ENCODE results near the gene USP6NL.

USP6NL gene

GRCh38 chr10:11548065-11548767, 63.2 kb downstream of the USP6NL start:
- no peak for DNase-seq

GRCh38 chr10:11546581-11546980, 64.9 kb downstream of the USP6NL start:
- no peak for DNase-seq

- no peak for DNase-seq
Observed at GRCh38 chr10:11541296-11541695, 70.2 kb downstream of the USP6NL start.

DNA sequence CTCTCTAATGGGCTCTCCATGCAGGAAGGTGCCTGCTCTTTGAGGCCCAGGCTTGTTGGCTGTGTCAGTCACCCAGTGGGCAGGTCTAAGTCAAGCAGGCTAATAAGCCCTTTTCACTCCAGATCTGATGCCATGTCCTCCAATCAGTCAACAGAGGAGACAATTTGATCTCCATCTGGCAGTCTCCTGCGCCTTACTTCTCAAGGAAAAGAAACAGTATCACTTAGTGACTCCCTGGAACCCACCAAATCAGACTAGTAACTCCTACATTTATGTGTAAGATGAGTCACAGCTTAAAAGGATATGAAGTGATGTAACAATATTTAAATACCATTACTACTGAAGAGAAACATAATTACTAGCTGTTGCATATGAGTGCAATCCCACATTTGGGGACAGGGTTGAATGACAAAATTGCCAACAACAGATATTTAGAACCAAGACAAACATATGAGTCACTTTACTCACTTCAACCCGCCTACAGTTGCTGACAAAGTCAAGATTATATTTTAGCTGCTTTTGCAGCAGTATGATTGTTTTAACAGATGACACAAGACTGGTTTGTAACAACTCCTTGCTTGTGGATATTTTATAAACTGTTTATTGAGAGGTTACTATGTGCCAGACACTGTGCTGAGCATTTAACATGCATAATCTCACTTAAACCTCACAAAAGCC, 72.1 kb downstream of the USP6NL start:
- no peak for DNase-seq

- no peak for DNase-seq
Observed at GRCh38 chr10:11538834-11539190, 72.6 kb downstream of the USP6NL start.

- DNase-seq, result no peak
Observed at GRCh38 chr10:11536228-11536627, 75.2 kb downstream of the USP6NL start.

DNA sequence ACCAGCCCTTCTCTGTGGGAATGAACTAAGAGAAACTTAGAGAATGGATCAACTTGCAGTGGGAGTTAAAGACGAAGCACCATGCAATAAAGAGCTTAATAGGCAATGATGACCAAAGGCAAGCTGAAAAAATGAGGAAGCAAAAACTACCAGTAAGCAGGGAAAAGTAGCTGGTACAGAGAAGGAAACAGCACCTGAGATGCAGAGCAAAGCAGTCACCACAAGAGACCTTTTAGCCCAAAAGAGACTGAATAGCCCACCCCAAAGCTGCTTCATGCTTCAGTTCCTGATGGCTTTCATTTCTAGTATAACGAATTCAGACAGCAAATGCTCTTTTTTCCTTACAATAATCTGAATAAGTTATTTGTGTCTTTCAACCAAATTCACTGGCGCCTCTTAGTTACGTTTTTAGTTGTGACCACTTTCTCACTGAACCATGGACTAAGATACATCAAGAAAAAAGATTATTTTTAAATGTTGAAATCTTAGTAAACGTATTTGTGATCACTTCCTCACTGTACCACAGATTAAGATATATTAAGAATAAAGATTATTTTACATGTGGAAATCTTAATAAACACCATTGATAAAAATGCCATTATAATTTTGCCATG, 76.0 kb downstream of the USP6NL start:
- no peak for DNase-seq

DNA sequence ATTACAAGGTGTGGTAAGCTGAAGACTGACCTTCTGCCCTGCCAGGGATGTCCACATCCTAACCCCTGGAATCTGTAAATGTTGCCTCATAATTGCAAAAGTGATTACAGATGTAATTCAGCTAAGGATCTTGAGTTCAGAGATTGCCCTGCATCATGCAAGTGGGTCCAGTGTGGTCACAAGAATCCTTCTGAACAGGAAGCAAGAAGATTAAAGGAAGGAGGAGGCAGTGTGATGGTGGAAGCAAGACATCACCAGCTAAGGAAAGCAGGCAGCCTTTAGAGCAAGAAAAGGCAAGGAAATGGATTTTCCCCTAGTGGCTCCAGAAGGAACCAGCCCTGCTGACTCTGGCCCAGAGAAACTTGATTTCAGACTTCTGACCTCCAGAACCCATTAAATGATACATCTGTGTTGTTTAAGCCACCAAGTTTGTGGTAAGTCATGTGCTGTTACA, 78.1 kb downstream of the USP6NL start:
- DNase-seq, result no peak

DNA sequence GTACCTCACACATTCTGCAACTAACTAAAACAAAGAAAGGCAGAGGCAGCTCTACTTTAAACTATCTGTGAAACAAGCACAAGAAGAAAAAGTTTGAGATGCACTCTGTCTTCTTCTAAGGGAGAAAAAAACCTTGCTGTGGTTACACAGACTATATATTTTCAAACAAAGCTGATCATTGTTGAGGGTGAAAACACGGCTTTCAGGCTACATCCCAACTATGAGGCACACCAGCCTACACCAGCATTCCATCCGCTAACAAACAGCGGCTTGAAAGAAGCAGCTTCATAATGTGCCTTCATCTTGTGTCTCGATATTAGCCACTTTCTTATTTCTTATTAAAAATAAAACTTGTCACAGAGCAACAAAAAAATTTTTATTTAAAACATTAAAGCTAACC, 79.1 kb downstream of the USP6NL start:
- DNase-seq, result no peak

DNA sequence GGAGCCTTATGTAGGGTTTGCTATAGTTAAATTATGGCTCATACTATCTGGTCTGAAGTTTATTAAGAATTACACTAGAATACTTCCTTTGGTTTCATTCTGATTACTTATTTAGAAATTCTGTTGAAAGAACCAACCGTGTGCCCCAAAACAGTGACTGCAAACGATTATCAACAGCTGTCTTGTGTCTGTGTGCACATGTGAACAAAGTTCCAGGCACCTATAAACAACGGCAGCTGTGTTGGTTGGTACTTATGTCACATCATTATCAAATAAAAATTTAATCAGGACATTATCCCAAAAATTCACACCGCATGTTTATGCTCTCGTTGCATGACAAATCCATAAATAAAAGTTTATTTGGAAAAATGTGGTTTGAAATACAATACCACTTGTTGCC, 80.6 kb downstream of the USP6NL start:
- DNase-seq, result no peak

DNA sequence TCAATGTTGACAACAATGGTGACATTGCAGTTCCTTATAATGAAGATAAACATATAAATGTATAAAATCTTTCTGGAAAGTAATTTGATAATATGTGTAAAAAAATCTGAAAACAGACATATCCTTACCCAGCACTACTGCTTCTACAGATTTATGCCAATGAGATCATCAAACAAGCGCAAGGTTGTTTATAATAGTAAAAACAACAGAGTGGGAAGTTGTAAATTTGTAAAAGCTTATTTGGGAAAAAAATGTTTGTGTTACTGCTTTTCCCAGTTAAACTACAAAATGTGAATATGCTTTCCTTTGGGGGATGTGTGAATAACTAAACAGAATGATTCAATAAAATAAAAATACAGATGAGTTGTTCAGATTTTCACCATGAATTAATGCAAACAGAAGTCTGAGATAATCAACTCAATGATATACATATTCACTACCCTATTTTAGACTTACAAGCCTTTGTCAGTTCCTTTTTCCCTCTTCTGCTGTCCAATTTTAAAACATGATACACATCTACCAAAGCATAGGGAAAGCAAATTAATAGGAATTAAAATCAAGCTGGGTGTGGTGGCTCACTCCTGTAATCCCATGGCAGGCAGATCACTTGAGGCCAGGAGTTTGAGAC, 82.1 kb downstream of the USP6NL start:
- DNase-seq, result no peak

- DNase-seq, result no peak
Observed at GRCh38 chr10:11528286-11528685, 83.2 kb downstream of the USP6NL start.

GRCh38 chr10:11527691-11528255, 83.7 kb downstream of the USP6NL start:
- no peak for DNase-seq

GRCh38 chr10:11527068-11527467, 84.4 kb downstream of the USP6NL start:
- DNase-seq, result no peak

- DNase-seq, result no peak
Observed at GRCh38 chr10:11525503-11525902, 85.9 kb downstream of the USP6NL start.

GRCh38 chr10:11522821-11523245, 88.6 kb downstream of the USP6NL start:
- no peak for DNase-seq

GRCh38 chr10:11521860-11522259, 89.6 kb downstream of the USP6NL start:
- DNase-seq, result peak; percentile 3

- DNase-seq, result no peak
Observed at GRCh38 chr10:11520892-11521291, 90.6 kb downstream of the USP6NL start.

GRCh38 chr10:11517150-11517549, 94.3 kb downstream of the USP6NL start:
- DNase-seq, result no peak

- DNase-seq, result no peak
Observed at GRCh38 chr10:11516431-11516746, 95.1 kb downstream of the USP6NL start.

GRCh38 chr10:11515596-11516430, 95.6 kb downstream of the USP6NL start:
- DNase-seq, result peak; percentile 35

DNA sequence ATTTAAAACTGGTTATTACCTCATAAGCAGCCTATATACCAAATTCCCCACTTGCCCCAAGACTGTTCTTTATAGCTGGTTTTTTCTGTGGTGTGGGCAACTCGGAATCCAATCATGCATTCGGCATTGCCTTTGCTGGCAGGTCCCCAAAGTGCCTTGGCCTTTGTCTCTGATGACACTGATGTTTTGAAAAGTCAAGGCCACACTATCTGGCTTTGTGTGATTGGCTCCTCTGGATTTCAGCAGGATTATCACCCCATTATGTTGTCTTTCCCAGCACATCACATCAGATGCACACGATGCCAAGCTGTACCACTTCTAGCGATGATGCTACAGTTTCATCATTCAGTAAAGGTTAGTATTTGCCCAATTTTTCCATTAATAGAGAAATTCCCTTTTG, 97.7 kb downstream of the USP6NL start:
- no peak for DNase-seq

GRCh38 chr10:11512596-11512995, 98.9 kb downstream of the USP6NL start:
- DNase-seq, result no peak

All from COR-L47 (cell line).